ENCODE measurements around the gene LPP.

GRCh38 chr3:188680189-188680588 is 526.2 kb downstream of the LPP start:
- TF ChIP-seq CTCF (IDR thresholded peaks at IDR 0.05) (no peak), ZFX (IDR thresholded peaks at IDR 0.05; ENCODE audit: borderline replicate concordance) (no peak)

Data from 22Rv1 (cell line).